HG03521 (cell line): Measurements from ENCODE around the gene PNPLA4.

ENCODE experiments used
- ATAC-seq: cut with Tn5 transposase; IDR thresholded peaks from one replicate; pipeline ENCODE4 v1.9.1; 2021; ENCODE audit warnings: mild to moderate bottlenecking, moderate library complexity; ENCODE audit not compliant: unreplicated experiment

Gene PNPLA4

GRCh38 chrX:7876957-7877356 lies 50.3 kb downstream of the PNPLA4 start:
- ATAC-seq = no peak

- no peak for ATAC-seq
These were observed 55.2 kb downstream of the PNPLA4 start for GRCh38 chrX:7872042-7872441.

DNA sequence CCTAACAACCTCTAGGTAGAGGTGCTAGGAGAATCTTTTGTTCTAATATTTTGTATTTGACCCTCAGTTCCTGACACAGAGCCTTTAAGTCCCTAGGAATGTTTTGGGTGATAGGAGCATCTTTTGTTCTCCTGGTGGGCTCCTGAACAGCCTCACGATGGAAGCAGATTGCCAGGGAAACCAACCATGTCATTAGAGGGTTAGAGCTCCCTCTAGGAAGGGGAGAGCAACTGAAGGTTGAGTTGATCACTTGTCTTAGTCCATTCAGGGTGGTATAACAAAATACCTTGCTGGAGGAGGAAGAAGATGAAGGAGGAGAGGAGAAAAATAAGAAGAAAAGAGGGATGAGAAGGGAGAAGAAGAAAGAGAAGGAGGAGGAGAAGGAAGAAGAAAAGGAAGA lies 75.0 kb downstream of the PNPLA4 start:
- no peak for ATAC-seq
